ENCODE results near the gene TMEM178B. TPM values are rescaled to one million over a fixed set of nuclear protein-coding genes. Genes with fewer than 3 reads are reported as not detected.
"Not testable (repeated sequence)": the region's sequence is repeated elsewhere in the genome, so short reads cannot be mapped to it uniquely, and the experiment has no call there.

The TMEM178B gene
- total RNA-seq, 3 donors from 2014 or later (not counting 1 experiment from before 2014, with no cell fraction given), result not detected

- 87% methylated on average over 3 of the region's 3 CpGs for WGBS (ENCODE audit: insufficient coverage)
- Mint-ChIP-seq H3K27ac (no peak overlapping the region), H3K4me1 (no peaks in the 10 kb centered on the region), H3K36me3 (no peaks in the 10 kb centered on the region), H3K9me3 (no peaks in the 10 kb centered on the region), H3K4me3 (no peak overlapping the region), H3K27me3 (ENCODE audit: low read depth in 2 of 2) (peaks cover 7 to 30% of the 10 kb centered on the region in 2 donors)
- H3K4me1 ChIP-seq (ENCODE audit: control insufficient read depth, insufficient read depth, low read length), result no peaks in the 10 kb centered on the region
- no peaks in the 10 kb centered on the region for H3K9me3 ChIP-seq (ENCODE audit: control insufficient read depth, insufficient read depth, low read length)
- no peak for TF ChIP-seq CTCF (IDR thresholded peaks at IDR 0.05)
- ATAC-seq, result no peak
- intact Hi-C loops (cut with micrococcal nuclease), result no loop called here
- no peaks in the 10 kb centered on the region for H3K36me3 ChIP-seq (ENCODE audit: control insufficient read depth, insufficient read depth, low read length)
- no peak overlapping the region for H3K4me3 ChIP-seq (ENCODE audit: low read length)
- no peak overlapping the region for H3K27ac ChIP-seq (ENCODE audit: low read length)
- no peak for DNase-seq
- peaks cover 2% of the 10 kb centered on the region for H3K27me3 ChIP-seq (ENCODE audit: control insufficient read depth, insufficient read depth, low read length)
Measured at GRCh38 chr7:141115965-141116364, 42.1 kb downstream of the TMEM178B start.

GRCh38 chr7:141116661-141117060 lies 42.8 kb downstream of the TMEM178B start:
- peaks cover 14 to 37% of the 10 kb centered on the region in 2 donors for H3K27me3 Mint-ChIP-seq (ENCODE audit: low read depth in 2 of 2)
- H3K9me3 Mint-ChIP-seq; H3K9me3 ChIP-seq (ENCODE audit: control insufficient read depth, insufficient read depth, low read length); H3K4me3 Mint-ChIP-seq; ATAC-seq; H3K27ac Mint-ChIP-seq; H3K4me3 ChIP-seq (ENCODE audit: low read length); H3K27me3 ChIP-seq (ENCODE audit: control insufficient read depth, insufficient read depth, low read length); H3K36me3 ChIP-seq (ENCODE audit: control insufficient read depth, insufficient read depth, low read length); H3K27ac ChIP-seq (ENCODE audit: low read length); DNase-seq; H3K4me1 Mint-ChIP-seq; intact Hi-C loops (cut with micrococcal nuclease); H3K4me1 ChIP-seq (ENCODE audit: control insufficient read depth, insufficient read depth, low read length); H3K36me3 Mint-ChIP-seq: not testable (repeated sequence)
- 82% methylated on average over 2 of the region's 2 CpGs for WGBS (ENCODE audit: insufficient coverage)

GRCh38 chr7:141118767-141119166 lies 44.9 kb downstream of the TMEM178B start:
- no peaks in the 10 kb centered on the region for H3K36me3 ChIP-seq (ENCODE audit: control insufficient read depth, insufficient read depth, low read length)
- Mint-ChIP-seq H3K27me3 (ENCODE audit: low read depth in 2 of 2) (peaks cover 21 to 45% of the 10 kb centered on the region in 2 donors), H3K4me3 (no peak overlapping the region), H3K27ac (no peak overlapping the region), H3K36me3 (no peaks in the 10 kb centered on the region), H3K4me1 (no peaks in the 10 kb centered on the region), H3K9me3 (no peaks in the 10 kb centered on the region)
- DNase-seq, result no peak
- H3K4me1 ChIP-seq (ENCODE audit: control insufficient read depth, insufficient read depth, low read length), result no peaks in the 10 kb centered on the region
- 84% methylated on average over 6 of the region's 6 CpGs for WGBS (ENCODE audit: insufficient coverage)
- H3K27me3 ChIP-seq (ENCODE audit: control insufficient read depth, insufficient read depth, low read length), result peaks cover 4% of the 10 kb centered on the region
- no peak overlapping the region for H3K27ac ChIP-seq (ENCODE audit: low read length)
- no peak for ATAC-seq
- H3K4me3 ChIP-seq (ENCODE audit: low read length), result no peak overlapping the region
- no peak for TF ChIP-seq CTCF (IDR thresholded peaks at IDR 0.05)
- intact Hi-C loops (cut with micrococcal nuclease), result no loop called here
- H3K9me3 ChIP-seq (ENCODE audit: control insufficient read depth, insufficient read depth, low read length), result no peaks in the 10 kb centered on the region

GRCh38 chr7:141119187-141119586 lies 45.3 kb downstream of the TMEM178B start:
- no peak for ATAC-seq
- intact Hi-C loops (cut with micrococcal nuclease), result no loop called here

More at GRCh38 chr7:141119187-141119586, 45.3 kb downstream of the TMEM178B start:
- no peak overlapping the region for H3K4me3 ChIP-seq (ENCODE audit: low read length)
- TF ChIP-seq CTCF (IDR thresholded peaks at IDR 0.05), result no peak
- no peak for DNase-seq
- no peaks in the 10 kb centered on the region for H3K4me1 ChIP-seq (ENCODE audit: control insufficient read depth, insufficient read depth, low read length)
- Mint-ChIP-seq H3K27ac (no peak overlapping the region), H3K4me3 (no peak overlapping the region), H3K36me3 (no peaks in the 10 kb centered on the region), H3K4me1 (no peaks in the 10 kb centered on the region), H3K9me3 (no peaks in the 10 kb centered on the region), H3K27me3 (ENCODE audit: low read depth in 2 of 2) (peaks cover 21 to 45% of the 10 kb centered on the region in 2 donors)
- 97% methylated on average over 4 of the region's 4 CpGs for WGBS (ENCODE audit: insufficient coverage)
- peaks cover 4% of the 10 kb centered on the region for H3K27me3 ChIP-seq (ENCODE audit: control insufficient read depth, insufficient read depth, low read length)
- no peaks in the 10 kb centered on the region for H3K9me3 ChIP-seq (ENCODE audit: control insufficient read depth, insufficient read depth, low read length)
- H3K36me3 ChIP-seq (ENCODE audit: control insufficient read depth, insufficient read depth, low read length), result no peaks in the 10 kb centered on the region
- no peak overlapping the region for H3K27ac ChIP-seq (ENCODE audit: low read length)

Measured in natural killer cell (primary cell).